ENCODE results near the gene PCDHGA8. TPM values are rescaled to one million over a fixed set of nuclear protein-coding genes. Genes with fewer than 3 reads are reported as not detected.

Gene PCDHGA8
- total RNA-seq, 4 donors from 2014 or later: 2.9 to 5.8 (median 4.7) TPM

GRCh38 chr5:141434006-141434405 lies 41.6 kb downstream of the PCDHGA8 start:
- no peaks in the 10 kb centered on the region for H3K9me3 ChIP-seq
- intact Hi-C loops (cut with DNase I): no loop called here
- H3K27ac ChIP-seq: no peak overlapping the region
- H3K4me3 ChIP-seq (replicated peaks in 1 of 3): no peak overlapping the region
- no peaks in the 10 kb centered on the region for H3K4me1 ChIP-seq
- no peak for DNase-seq
- no peaks in the 10 kb centered on the region for H3K27me3 ChIP-seq
- no peaks in the 10 kb centered on the region for H3K36me3 ChIP-seq
- TF ChIP-seq POLR2A (IDR thresholded peaks at IDR 0.05): no peak
- TF ChIP-seq CTCF (IDR thresholded peaks at IDR 0.05): no peak
- 75 to 90% methylated on average over 2 of the region's 2 CpGs for WGBS, 2 donors

- no peaks in the 10 kb centered on the region for H3K27me3 ChIP-seq
- no peak overlapping the region for H3K27ac ChIP-seq
- no peaks in the 10 kb centered on the region for H3K9me3 ChIP-seq
- no peak overlapping the region for H3K4me3 ChIP-seq (replicated peaks in 1 of 3)
- no peak for DNase-seq
- H3K36me3 ChIP-seq: no peaks in the 10 kb centered on the region
- intact Hi-C loops (cut with DNase I): no loop called here
- no peaks in the 10 kb centered on the region for H3K4me1 ChIP-seq
- 91 to 99% methylated on average over 2 of the region's 2 CpGs for WGBS, 2 donors
- TF ChIP-seq POLR2A (IDR thresholded peaks at IDR 0.05): no peak
- no peak for TF ChIP-seq CTCF (IDR thresholded peaks at IDR 0.05)
Measured at GRCh38 chr5:141437221-141437620, 44.8 kb downstream of the PCDHGA8 start.

- Histone ChIP-seq H3K36me3 (no peaks in the 10 kb centered on the region), H3K27ac (no peak overlapping the region), H3K4me3 (replicated peaks in 1 of 3) (no peak overlapping the region), H3K27me3 (no peaks in the 10 kb centered on the region), H3K4me1 (no peaks in the 10 kb centered on the region), H3K9me3 (no peaks in the 10 kb centered on the region)
- intact Hi-C loops (cut with DNase I): no loop called here
- TF ChIP-seq POLR2A (IDR thresholded peaks at IDR 0.05): no peak
- no peak for TF ChIP-seq CTCF (IDR thresholded peaks at IDR 0.05)
- WGBS, 2 donors: 75 to 77% methylated on average over 10 of the region's 10 CpGs
- DNase-seq: no peak
Measured at GRCh38 chr5:141439411-141440141, 47.1 kb downstream of the PCDHGA8 start.

GRCh38 chr5:141440341-141440740 lies 47.9 kb downstream of the PCDHGA8 start:
- no peaks in the 10 kb centered on the region for H3K9me3 ChIP-seq
- H3K36me3 ChIP-seq: no peaks in the 10 kb centered on the region
- no peaks in the 10 kb centered on the region for H3K4me1 ChIP-seq
- TF ChIP-seq POLR2A (IDR thresholded peaks at IDR 0.05): no peak
- TF ChIP-seq CTCF (IDR thresholded peaks at IDR 0.05): no peak
- H3K27me3 ChIP-seq: no peaks in the 10 kb centered on the region
- no peak overlapping the region for H3K4me3 ChIP-seq (replicated peaks in 1 of 3)
- intact Hi-C loops (cut with DNase I): no loop called here
- DNase-seq: no peak
- H3K27ac ChIP-seq: no peak overlapping the region
- 95 to 96% methylated on average over 9 of the region's 9 CpGs for WGBS, 2 donors

- TF ChIP-seq CTCF (IDR thresholded peaks at IDR 0.05): no peak
- no peak for TF ChIP-seq POLR2A (IDR thresholded peaks at IDR 0.05)
- WGBS, 2 donors: 45 to 68% methylated on average over 40 to 45 of the region's 50 CpGs
- H3K9me3 ChIP-seq: no peaks in the 10 kb centered on the region
- no peaks in the 10 kb centered on the region for H3K36me3 ChIP-seq
- H3K27me3 ChIP-seq: no peaks in the 10 kb centered on the region
- DNase-seq: no peak
- H3K4me1 ChIP-seq: no peaks in the 10 kb centered on the region
- no peak overlapping the region for H3K27ac ChIP-seq
- H3K4me3 ChIP-seq (replicated peaks in 1 of 3): no peak overlapping the region
- intact Hi-C loops (cut with DNase I): no loop called here
Measured at GRCh38 chr5:141441571-141442170, 49.2 kb downstream of the PCDHGA8 start.
